DND-41 (cell line): ENCODE data around the gene ACSM5.

Experiments used
- CTCF ChIP-seq: IDR thresholded peaks from 2 replicates; pipeline ENCODE4 v1.5.1; 2012; ENCODE audit warnings: borderline replicate concordance, low read length, moderate library complexity, mild to moderate bottlenecking; ENCODE audit not compliant: poor library complexity, severe bottlenecking; ENCODE audit errors: extremely low read depth
- EZH2 ChIP-seq: IDR thresholded peaks from 3 replicates; pipeline ENCODE4 v1.6.1; 2012; ENCODE audit warnings: borderline replicate concordance, low read depth, mild to moderate bottlenecking, moderate library complexity, low read length, inconsistent platforms; ENCODE audit not compliant: severe bottlenecking

- TF ChIP-seq CTCF: no peak
- no peak for TF ChIP-seq EZH2
Measured at GRCh38 chr16:20409398-20410120, at the start of gene ACSM5.
